ENCODE data around the gene WEE1.
"Not testable (repeated sequence)": the region's sequence is repeated elsewhere in the genome, so short reads cannot be mapped to it uniquely, and the experiment has no call there.

WEE1 gene

GRCh38 chr11:9600644-9601036 is 27.2 kb downstream of the WEE1 start:
- no peak for DNase-seq

DNA sequence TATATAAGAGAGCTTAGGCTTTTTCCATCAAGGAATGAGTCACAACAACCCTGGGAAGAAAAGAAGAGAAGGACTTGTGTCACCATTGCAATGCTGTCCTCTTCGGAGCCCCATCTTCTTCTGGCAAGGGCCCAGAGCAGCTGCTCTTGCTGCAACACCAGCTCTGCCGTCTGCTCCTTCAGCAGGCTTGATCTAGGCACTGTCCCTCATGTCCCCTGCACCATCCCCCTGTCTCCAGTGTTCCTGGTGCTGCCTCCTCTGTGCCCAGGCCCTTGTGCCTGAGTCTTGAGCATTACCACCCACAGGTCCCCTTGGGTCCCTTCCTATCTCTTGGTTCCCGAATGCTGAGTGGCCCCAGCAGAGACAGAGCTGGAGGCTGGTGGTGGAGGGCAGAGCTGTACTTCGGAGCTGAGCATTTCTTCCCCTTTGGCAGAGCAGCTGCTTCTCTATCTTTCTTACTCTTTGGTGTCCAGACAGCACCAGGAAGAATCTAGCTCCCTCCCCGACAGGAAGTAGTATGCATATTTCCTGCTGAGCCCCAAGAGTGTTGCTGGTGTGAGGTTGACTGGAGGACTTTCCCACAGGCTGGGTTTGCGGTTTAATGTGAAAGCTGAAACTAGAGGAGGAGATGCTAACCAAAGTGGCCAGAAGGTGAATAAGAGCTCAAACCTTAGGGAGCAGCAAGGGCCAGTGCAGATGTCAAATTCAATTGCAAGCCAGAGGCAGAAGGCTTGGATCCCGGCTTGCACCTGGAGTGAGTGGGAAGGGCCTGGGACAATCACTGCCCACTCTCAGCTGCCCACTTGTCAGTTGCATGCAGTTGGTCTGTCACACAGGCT is 27.8 kb downstream of the WEE1 start:
- DNase-seq, result no peak

DNA sequence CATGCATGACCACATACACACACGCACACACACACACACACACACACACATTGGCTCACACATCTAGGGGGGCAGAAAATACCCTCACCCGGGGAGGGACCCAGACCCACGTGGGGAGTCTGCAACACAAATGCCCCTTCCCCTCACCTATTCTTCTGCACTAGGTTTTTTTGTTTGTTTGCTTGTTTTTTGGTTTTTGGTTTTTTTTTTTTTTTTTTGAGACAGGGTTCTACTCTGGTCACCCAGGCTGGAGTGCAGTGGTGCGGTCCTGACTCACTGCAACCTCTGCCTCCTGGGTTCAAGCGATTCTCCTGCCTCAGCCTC is 28.4 kb downstream of the WEE1 start:
- DNase-seq, result no peak

GRCh38 chr11:9603214-9603613 is 29.7 kb downstream of the WEE1 start:
- not testable (repeated sequence) for DNase-seq

DNA sequence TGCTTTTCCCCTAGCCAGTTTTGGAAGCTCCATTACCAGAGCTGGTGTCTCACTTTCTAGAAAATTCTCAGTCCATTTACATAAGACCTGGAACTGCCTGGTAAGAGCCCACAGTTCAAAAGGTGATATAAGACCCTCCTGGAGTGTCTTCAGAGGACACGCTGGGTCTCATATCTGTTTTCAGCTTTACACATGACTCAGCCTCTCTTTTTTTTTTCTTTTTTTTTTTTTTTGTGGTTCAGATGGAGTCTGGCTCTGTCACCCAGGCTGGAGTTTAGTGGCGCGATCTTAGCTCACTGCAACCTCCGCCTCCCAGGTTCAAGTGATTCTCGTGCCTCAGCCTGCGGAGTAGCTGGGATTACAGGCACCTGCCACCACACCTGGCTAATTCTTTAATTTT is 30.7 kb downstream of the WEE1 start:
- DNase-seq, result no peak

DNA sequence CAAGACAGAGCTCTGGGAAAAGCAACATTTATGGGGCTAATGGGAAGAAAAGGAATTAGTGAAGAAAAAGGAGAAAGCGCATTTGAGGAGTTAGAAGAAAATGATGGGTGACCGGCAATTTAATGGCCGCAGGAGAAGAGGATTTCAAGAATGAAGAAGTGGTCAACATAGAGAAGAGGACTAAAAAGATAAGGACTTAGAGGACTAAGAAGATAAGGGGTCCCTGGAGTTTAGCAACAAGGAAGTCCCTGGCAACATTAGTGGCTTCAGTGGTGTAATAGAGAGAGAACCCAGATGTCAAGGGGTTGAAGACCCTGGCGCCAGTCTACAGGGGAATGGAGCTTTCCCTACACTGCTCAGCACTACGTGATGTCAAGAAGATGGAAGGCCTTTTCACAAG is 32.3 kb downstream of the WEE1 start:
- DNase-seq, result no peak

- DNase-seq, result no peak
Observed at GRCh38 chr11:9606809-9607510, 33.5 kb downstream of the WEE1 start.

GRCh38 chr11:9607511-9607899 is 34.0 kb downstream of the WEE1 start:
- no peak for DNase-seq

- no peak for DNase-seq
Observed at GRCh38 chr11:9609002-9609759, 35.7 kb downstream of the WEE1 start.

GRCh38 chr11:9609841-9610240 is 36.4 kb downstream of the WEE1 start:
- DNase-seq, result no peak

GRCh38 chr11:9613118-9613829 is 39.8 kb downstream of the WEE1 start:
- DNase-seq, result peak; percentile 87

GRCh38 chr11:9613830-9614762 is 40.6 kb downstream of the WEE1 start:
- peak; percentile 34 for DNase-seq

GRCh38 chr11:9615031-9615451 is 41.6 kb downstream of the WEE1 start:
- no peak for DNase-seq

GRCh38 chr11:9616042-9616675 is 42.7 kb downstream of the WEE1 start:
- no peak for DNase-seq

- DNase-seq, result no peak
Observed at GRCh38 chr11:9616858-9617257, 43.4 kb downstream of the WEE1 start.

DNA sequence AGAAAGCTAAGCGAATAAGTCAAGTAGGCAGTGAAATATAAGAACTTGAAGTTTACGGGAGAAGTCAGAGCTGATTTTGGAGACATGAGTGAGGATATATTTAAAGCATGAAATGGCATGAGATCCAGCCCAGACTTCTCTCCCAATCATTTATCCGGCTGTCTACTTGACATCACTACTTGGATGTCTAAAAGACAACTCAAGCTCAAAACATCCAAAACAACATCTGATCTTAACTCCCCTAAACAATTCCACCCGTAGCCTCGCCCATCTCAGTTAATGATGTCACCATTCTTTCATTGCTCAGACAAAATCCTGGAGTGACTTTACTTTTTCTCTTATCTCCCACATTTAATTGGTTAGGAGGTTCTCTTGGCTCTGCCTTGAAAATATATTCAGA is 44.5 kb downstream of the WEE1 start:
- DNase-seq, result no peak

- no peak for DNase-seq
Observed at GRCh38 chr11:9619004-9619403, 45.5 kb downstream of the WEE1 start.

GRCh38 chr11:9619971-9620370 is 46.5 kb downstream of the WEE1 start:
- no peak for DNase-seq

DNA sequence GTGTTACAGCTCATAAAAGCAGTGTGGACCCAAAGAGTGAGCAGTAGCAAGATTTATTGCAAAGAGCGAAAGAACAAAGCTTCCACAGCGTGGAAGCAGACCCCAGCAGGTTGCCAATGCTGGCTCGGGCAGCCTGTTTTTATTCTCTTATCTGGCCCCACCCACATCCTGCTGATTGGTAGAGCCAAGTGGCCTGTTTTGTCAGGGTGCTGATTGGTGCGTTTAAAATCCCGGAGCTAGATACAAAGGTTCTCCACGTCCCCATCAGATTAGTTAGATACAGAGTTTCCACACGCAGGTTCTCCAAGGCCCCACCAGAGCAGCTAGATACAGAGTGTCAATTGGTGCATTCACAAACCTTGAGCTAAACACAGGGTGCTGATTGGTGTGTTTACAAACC is 48.9 kb downstream of the WEE1 start:
- DNase-seq, result not testable (repeated sequence)

DNA sequence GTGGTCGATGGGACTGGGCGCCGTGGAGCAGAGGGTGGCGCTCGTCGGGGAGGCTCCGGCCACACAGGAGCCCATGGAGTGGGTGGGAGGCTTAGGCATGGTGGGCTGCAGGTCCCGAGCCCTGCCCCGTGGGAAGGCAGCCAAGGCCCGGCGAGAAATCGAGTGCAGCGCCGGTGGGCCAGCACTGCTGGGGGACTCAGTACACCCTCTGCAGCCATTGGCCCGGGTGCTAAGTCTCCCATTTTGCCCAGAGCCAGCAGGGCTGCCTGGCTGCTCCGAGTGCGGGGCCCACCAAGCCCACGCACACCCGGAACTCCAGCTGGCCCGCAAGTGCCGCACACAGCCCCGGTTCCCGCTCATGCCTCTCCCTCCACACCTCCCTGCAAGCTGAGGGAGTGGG is 49.6 kb downstream of the WEE1 start:
- DNase-seq, result not testable (repeated sequence)

DNA sequence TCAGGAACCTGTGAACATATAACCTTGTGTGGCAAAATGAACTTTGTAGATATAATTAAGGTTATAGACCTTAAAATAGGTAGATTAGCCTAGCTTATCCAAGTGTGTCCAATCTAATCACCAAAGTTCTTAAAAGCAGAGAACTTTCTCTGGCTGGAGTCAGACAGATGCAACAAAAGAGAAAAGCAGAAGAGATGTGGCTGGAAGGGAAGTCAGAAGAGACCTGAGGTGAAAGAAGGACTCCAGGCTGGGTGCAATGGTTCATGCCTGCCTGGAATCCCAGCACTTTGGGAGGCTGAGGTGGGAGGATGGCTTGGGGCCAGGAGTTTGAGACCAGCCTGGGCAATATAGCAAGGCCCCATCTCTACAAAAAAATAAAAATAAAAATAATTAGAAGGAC is 51.0 kb downstream of the WEE1 start:
- DNase-seq, result no peak

GRCh38 chr11:9625162-9625561 is 51.7 kb downstream of the WEE1 start:
- no peak for DNase-seq
